ENCODE data around the gene MRPL43. TPM values are rescaled to one million over a fixed set of nuclear protein-coding genes. Genes with fewer than 3 reads are reported as not detected.

The MRPL43 gene
- total and polyA plus RNA-seq, 10 donors: 38.3 to 92.4 (median 51.0) TPM

- Histone ChIP-seq H3K27me3 (replicated peaks in 1 of 7) (no peaks in the 10 kb centered on the region), H3K27ac (peak overlapping the region; percentile 93 to 99 (median 98)), H3K4me1 (peaks cover 17 to 56% (median 45%) of the 10 kb centered on the region in 6 donors), H3K4me3 (peak overlapping the region; percentile 64 to 91 (median 80)), H3K9me3 (no peaks in the 10 kb centered on the region), H3K36me3 (peaks cover 0 to 28% (median 14%) of the 10 kb centered on the region in 6 donors)
- intact Hi-C loops (cut with DNase I; ENCODE audit: low total_unique reads): no loop called here
- TF ChIP-seq POLR2A (IDR thresholded peaks at IDR 0.05) (no peak), POLR2AphosphoS5 (IDR thresholded peaks at IDR 0.05) (peak in 2 of 3 donors; percentile 3 to 54), CTCF (IDR thresholded peaks at IDR 0.05 in 8 of 11, conservative IDR thresholded peaks at IDR 0.05 in 3 of 11) (peak in 1 of 11 experiments; percentile 7)
- WGBS, 5 donors: 4 to 8% (median 5%) methylated on average over 23 to 46 of the region's 46 CpGs
- peak; percentile 91 for DNase-seq
Observed at GRCh38 chr10:100996678-100997359, 9.5 kb upstream of the MRPL43 start.

GRCh38 chr10:100995181-100995580 is 7.9 kb upstream of the MRPL43 start:
- Histone ChIP-seq H3K9me3 (no peaks in the 10 kb centered on the region), H3K27ac (peak overlapping the region in 1 of 8 donors; percentile 95), H3K27me3 (replicated peaks in 1 of 7) (no peaks in the 10 kb centered on the region), H3K4me3 (no peak overlapping the region), H3K4me1 (peaks cover 17 to 46% (median 32%) of the 10 kb centered on the region in 6 donors), H3K36me3 (peaks cover 0 to 44% (median 30%) of the 10 kb centered on the region in 6 donors)
- no peak for DNase-seq
- WGBS, 5 donors: 67 to 85% (median 78%) methylated on average over 6 of the region's 6 CpGs
- TF ChIP-seq POLR2A (IDR thresholded peaks at IDR 0.05) (no peak), POLR2AphosphoS5 (IDR thresholded peaks at IDR 0.05) (no peak), CTCF (IDR thresholded peaks at IDR 0.05 in 8 of 11, conservative IDR thresholded peaks at IDR 0.05 in 3 of 11) (no peak)
- intact Hi-C loops (cut with DNase I; ENCODE audit: low total_unique reads): no loop called here

GRCh38 chr10:100993986-100994708 is 6.8 kb upstream of the MRPL43 start:
- H3K9me3 ChIP-seq: no peaks in the 10 kb centered on the region
- H3K4me3 ChIP-seq: no peak overlapping the region
- intact Hi-C loops (cut with DNase I; ENCODE audit: low total_unique reads): no loop called here
- H3K4me1 ChIP-seq: peaks cover 17 to 49% (median 35%) of the 10 kb centered on the region in 6 donors
- H3K27me3 ChIP-seq (replicated peaks in 1 of 7): no peaks in the 10 kb centered on the region
- peaks cover 0 to 55% (median 34%) of the 10 kb centered on the region in 6 donors for H3K36me3 ChIP-seq
- no peak for DNase-seq
- TF ChIP-seq CTCF (IDR thresholded peaks at IDR 0.05 in 8 of 11, conservative IDR thresholded peaks at IDR 0.05 in 3 of 11) (peak in 7 of 11 experiments; percentile 43 to 59 (median 56)), POLR2AphosphoS5 (IDR thresholded peaks at IDR 0.05) (no peak)
- 67 to 75% (median 72%) methylated on average over 10 of the region's 10 CpGs for WGBS, 5 donors
- peak overlapping the region in 1 of 8 donors; percentile 13 for H3K27ac ChIP-seq

- no peaks in the 10 kb centered on the region for H3K27me3 ChIP-seq (replicated peaks in 1 of 7)
- WGBS, 5 donors: 93 to 98% (median 94%) methylated on average over 21 of the region's 21 CpGs
- peaks cover 0 to 77% (median 34%) of the 10 kb centered on the region in 6 donors for H3K36me3 ChIP-seq
- H3K9me3 ChIP-seq: no peaks in the 10 kb centered on the region
- TF ChIP-seq CTCF (IDR thresholded peaks at IDR 0.05 in 8 of 11, conservative IDR thresholded peaks at IDR 0.05 in 3 of 11) (no peak), POLR2A (IDR thresholded peaks at IDR 0.05) (no peak), POLR2AphosphoS5 (IDR thresholded peaks at IDR 0.05) (no peak)
- H3K27ac ChIP-seq: no peak overlapping the region
- intact Hi-C loops (cut with DNase I; ENCODE audit: low total_unique reads): no loop called here
- peaks cover 12 to 55% (median 39%) of the 10 kb centered on the region in 6 donors for H3K4me1 ChIP-seq
- H3K4me3 ChIP-seq: peak overlapping the region in 1 of 8 donors; percentile 74
- DNase-seq: peak; percentile 58
Observed at GRCh38 chr10:100989088-100989487, 1.8 kb upstream of the MRPL43 start.
